GM12875 (cell line): ENCODE results near the gene SUB1.

Experiments used
- H3K4me3 ChIP-seq: one replicate; pipeline ENCODE4 v1.5.1; 2011; ENCODE audit warnings: low read depth, low read length, control low read depth
- TF ChIP-seq, protein P1 (sequence below): IDR thresholded peaks from 2 replicates; pipeline ENCODE4 v1.5.1; 2011; ENCODE audit warnings: low read depth, mild to moderate bottlenecking, control low read depth, inconsistent platforms, low read length, moderate library complexity, borderline replicate concordance; ENCODE audit not compliant: insufficient read depth

The SUB1 gene

DNA sequence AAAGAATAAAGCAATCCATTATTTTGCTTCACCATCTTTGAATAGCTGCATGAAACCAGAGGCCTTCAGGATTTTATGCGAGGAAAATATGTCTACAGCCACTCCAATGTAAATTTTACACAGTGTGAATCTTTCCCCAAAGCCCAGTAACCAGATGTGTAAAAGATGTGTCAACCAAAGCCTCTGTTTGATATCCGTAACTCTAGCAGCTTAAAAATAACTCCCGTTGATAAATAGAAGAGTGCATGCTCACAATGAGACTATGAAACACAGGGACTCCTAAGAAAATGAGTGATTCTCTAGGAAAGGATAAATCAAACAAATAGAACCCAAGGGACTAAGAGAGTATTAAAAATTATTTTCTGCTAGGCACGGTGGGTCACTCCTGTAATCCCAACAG is 65.7 kb downstream of the SUB1 start:
- TF ChIP-seq, protein P1, sequence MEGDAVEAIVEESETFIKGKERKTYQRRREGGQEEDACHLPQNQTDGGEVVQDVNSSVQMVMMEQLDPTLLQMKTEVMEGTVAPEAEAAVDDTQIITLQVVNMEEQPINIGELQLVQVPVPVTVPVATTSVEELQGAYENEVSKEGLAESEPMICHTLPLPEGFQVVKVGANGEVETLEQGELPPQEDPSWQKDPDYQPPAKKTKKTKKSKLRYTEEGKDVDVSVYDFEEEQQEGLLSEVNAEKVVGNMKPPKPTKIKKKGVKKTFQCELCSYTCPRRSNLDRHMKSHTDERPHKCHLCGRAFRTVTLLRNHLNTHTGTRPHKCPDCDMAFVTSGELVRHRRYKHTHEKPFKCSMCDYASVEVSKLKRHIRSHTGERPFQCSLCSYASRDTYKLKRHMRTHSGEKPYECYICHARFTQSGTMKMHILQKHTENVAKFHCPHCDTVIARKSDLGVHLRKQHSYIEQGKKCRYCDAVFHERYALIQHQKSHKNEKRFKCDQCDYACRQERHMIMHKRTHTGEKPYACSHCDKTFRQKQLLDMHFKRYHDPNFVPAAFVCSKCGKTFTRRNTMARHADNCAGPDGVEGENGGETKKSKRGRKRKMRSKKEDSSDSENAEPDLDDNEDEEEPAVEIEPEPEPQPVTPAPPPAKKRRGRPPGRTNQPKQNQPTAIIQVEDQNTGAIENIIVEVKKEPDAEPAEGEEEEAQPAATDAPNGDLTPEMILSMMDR, result no peak
- no peak overlapping the region for H3K4me3 ChIP-seq

DNA sequence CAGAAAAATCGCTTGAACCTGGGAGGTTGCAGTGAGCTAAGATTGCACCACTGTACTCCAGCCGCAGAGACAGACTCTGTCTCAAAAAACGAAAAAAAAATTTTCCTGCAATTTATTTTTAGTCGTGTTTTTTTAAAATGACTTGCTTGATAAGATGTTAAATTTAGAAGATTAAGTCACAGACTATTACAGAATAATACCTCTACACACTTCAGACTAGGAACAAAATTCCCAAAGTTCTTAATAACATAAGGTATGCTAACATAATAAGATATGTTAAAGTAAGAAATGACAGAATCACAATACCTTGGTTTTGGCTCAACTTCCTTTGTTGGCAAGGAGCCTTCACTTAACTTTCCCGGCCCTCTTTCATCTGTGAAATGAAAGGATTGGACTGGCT is 66.3 kb downstream of the SUB1 start:
- H3K4me3 ChIP-seq, result no peak overlapping the region
- TF ChIP-seq, protein P1, result no peak
